Body of pancreas (tissue), 4 donors: ENCODE data around the gene SLC16A7. TPM values are rescaled to one million over a fixed set of nuclear protein-coding genes. Genes with fewer than 3 reads are reported as not detected.

ENCODE experiments used
- ATAC-seq: fragments of 150-250 bp; one replicate; pipeline ENCODE4 v1.9.1; 2016
- DNase-seq, 4 donors: peaks; one replicate each; pipeline ENCODE4 v3.0.0-alpha.2; 2019
- H3K27ac ChIP-seq, 4 donors: fragments of 200-600 bp; sonication (generic); 1 replicate in 3 of 4; 2 replicates in 1 of 4; pipeline versions ENCODE4 v1.5.1 to v1.6.1; 2016 to 2019; ENCODE audit warnings: mild to moderate bottlenecking in 1 of 4, mixed read lengths in 1 of 4, moderate library complexity in 1 of 4
- H3K27me3 ChIP-seq, 2 donors: fragments of 200-600 bp; sonication (generic); one replicate each; pipeline ENCODE4 v1.6.0; 2016; ENCODE audit warnings: mild to moderate bottlenecking in 1 of 2
- H3K36me3 ChIP-seq, 2 donors: fragments of 200-600 bp; sonication (generic); replicated peaks in 1 of 2; 2 replicates each; pipeline ENCODE4 v1.5.1; 2016; ENCODE audit warnings: low read depth in 2 of 2; ENCODE audit not compliant: insufficient read depth in 1 of 2
- H3K4me1 ChIP-seq: fragments of 200-600 bp; sonication (generic); one replicate; pipeline ENCODE4 v1.6.0; 2016
- H3K4me3 ChIP-seq, 2 donors: fragments of 200-600 bp; sonication (generic); 1 replicate in 1 of 2; 2 replicates in 1 of 2; pipeline ENCODE4 v1.5.1; 2016 to 2019
- H3K9me3 ChIP-seq, 3 donors: fragments of 200-600 bp; sonication (generic); 1 replicate in 2 of 3; 2 replicates in 1 of 3; pipeline ENCODE4 v1.5.1; 2016
- POLR2A ChIP-seq, 3 donors: fragments of 450-650 bp; IDR thresholded peaks; one replicate each; pipeline ENCODE4 v1.6.1; 2016; ENCODE audit warnings: antibody characterized with exemption in 3 of 3, mild to moderate bottlenecking in 2 of 3
- WGBS, 2 donors: methylation state at CpG; one replicate each; pipeline ENCODE4 v1.1.5; 2017; 5-methylcytosine and 5-hydroxymethylcytosine counted together
- intact Hi-C: fragments of 100-400 bp; cut with DNase I; formaldehyde crosslinking; loops from one replicate; pipeline ENCODE4 v1.15.1; 2023
- total RNA-seq, 2 donors: library from RNA; depleted of rRNA; stranded (reverse); fragments of >200 nt; gene quantifications; one replicate each; pipeline ENCODE4 v1.1.0, GENCODE V29; 2016
- TF ChIP-seq, protein P1 (sequence below), 7 experiments: fragments of 450-650 bp in 4 of 7; fragments of 200-600 bp in 3 of 7; sonication (generic) in 3 of 7; IDR thresholded peaks; one replicate each; pipeline ENCODE4 v1.5.1; 2016 to 2019; ENCODE audit warnings: antibody characterized with exemption in 7 of 7

The SLC16A7 gene, protein sequence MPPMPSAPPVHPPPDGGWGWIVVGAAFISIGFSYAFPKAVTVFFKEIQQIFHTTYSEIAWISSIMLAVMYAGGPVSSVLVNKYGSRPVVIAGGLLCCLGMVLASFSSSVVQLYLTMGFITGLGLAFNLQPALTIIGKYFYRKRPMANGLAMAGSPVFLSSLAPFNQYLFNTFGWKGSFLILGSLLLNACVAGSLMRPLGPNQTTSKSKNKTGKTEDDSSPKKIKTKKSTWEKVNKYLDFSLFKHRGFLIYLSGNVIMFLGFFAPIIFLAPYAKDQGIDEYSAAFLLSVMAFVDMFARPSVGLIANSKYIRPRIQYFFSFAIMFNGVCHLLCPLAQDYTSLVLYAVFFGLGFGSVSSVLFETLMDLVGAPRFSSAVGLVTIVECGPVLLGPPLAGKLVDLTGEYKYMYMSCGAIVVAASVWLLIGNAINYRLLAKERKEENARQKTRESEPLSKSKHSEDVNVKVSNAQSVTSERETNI
- 10 to 100 TPM; 36.8 to 50.4 TPM for total RNA-seq

DNA sequence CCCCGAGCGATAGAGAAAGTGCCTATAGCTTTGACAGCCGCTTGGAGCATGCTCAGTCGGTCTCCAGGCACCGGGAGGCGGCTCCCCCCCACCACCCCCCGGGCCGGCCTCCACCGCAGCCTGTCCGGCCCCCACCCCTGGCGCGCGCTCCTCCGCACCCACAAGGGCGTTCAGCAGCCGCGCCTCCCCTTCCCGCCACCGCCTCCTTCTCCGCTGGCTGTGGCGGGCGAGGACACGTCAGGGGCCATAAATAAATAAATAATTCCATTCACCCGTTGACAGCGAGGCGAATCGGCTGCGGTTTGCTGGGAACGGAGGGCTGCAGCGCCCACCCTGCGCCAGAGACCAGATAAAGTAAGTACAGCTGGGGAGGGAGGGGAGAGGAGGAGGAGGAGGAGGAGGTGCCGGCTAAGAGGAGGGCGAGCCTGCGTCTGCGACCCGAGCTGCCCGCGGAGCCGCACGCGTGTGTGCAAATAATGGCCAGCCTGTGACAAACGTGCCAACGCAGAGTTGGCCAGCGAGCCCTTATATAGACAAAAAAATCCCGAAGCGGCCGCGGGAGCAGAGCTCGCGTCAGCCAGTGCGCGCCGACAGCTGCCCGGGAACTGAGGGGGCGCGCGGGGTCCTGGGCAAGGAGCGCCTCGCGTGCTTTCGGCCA lies at the start of gene SLC16A7:
SLC16A7 (plus strand) TSS at position 147 of the 658 bp plus-strand sequence. CDS start 108,773 bp downstream, outside the sequence.
- H3K4me1 ChIP-seq = peaks cover 43% of the 10 kb centered on the region
- DNase-seq = peak; percentile 92 to 95 (median 95)
- H3K27me3 ChIP-seq = no peaks in the 10 kb centered on the region
- H3K36me3 ChIP-seq = no peaks in the 10 kb centered on the region
- H3K9me3 ChIP-seq = no peaks in the 10 kb centered on the region
- TF ChIP-seq, protein P1, sequence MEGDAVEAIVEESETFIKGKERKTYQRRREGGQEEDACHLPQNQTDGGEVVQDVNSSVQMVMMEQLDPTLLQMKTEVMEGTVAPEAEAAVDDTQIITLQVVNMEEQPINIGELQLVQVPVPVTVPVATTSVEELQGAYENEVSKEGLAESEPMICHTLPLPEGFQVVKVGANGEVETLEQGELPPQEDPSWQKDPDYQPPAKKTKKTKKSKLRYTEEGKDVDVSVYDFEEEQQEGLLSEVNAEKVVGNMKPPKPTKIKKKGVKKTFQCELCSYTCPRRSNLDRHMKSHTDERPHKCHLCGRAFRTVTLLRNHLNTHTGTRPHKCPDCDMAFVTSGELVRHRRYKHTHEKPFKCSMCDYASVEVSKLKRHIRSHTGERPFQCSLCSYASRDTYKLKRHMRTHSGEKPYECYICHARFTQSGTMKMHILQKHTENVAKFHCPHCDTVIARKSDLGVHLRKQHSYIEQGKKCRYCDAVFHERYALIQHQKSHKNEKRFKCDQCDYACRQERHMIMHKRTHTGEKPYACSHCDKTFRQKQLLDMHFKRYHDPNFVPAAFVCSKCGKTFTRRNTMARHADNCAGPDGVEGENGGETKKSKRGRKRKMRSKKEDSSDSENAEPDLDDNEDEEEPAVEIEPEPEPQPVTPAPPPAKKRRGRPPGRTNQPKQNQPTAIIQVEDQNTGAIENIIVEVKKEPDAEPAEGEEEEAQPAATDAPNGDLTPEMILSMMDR (IDR thresholded peaks at IDR 0.05) = no peak
- TF ChIP-seq POLR2A (IDR thresholded peaks at IDR 0.05) = peak; percentile 72 to 86 (median 85)
- peak within 1 kb of the TSS; percentile 33 to 95 for H3K4me3 ChIP-seq
- ATAC-seq = peak; percentile 83
- peak within 1 kb of the TSS; percentile 98 to 100 (median 98) for H3K27ac ChIP-seq
- intact Hi-C loops = no loop called here
- 0% methylated on average over 20 to 56 of the region's 61 CpGs for WGBS, 2 donors

DNA sequence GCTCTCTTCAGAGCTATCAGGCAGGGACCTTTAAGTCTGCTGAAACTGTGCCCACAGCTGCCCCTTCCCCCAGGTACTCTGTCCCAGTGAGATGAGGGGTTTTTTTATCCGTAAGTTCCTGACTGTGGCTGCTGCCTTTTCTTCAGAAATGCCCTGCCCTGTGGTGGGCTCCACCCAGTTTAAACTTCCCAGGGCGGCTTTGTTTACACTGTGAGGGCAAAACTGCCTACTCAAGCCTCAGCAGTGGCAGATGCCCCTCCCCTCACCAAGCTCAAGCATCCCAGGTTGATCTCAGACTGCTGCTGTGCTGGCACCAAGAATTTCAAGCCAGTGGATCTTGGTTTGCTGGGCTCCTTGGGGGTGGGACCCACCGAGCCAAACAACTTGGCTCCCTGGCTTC lies 46.9 kb upstream of the SLC16A7 start:
- Histone ChIP-seq H3K27ac (no peak overlapping the region), H3K4me3 (no peak overlapping the region), H3K27me3 (no peaks in the 10 kb centered on the region), H3K9me3 (no peaks in the 10 kb centered on the region), H3K36me3 (no peaks in the 10 kb centered on the region), H3K4me1 (no peaks in the 10 kb centered on the region)
- intact Hi-C loops = no loop called here
- TF ChIP-seq, protein P1 (IDR thresholded peaks at IDR 0.05) = no peak
- TF ChIP-seq POLR2A (IDR thresholded peaks at IDR 0.05) = no peak
- WGBS, 2 donors = 40 to 49% methylated on average over 2 to 3 of the region's 3 CpGs
- DNase-seq = no peak
- ATAC-seq = no peak

DNA sequence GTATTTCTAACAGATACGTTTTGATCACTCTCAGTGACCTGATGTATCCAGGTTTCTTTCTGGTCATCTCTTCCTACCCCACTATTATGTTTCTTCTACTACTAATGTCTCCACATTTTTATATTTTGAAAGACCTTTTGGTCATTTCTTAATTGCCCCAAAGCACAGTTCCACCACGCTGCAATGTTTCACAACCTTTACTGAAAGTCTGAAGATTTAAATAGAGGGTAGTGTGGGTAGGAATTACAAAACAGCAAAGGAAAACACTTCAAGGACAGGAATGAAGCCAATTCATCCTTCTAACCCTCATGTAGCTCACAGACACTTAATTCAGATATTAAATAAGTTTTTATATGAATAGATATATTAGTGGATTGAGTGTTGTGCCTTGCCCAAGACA lies 36.1 kb upstream of the SLC16A7 start:
- H3K4me3 ChIP-seq = no peak overlapping the region
- no peak overlapping the region for H3K27ac ChIP-seq
- no peaks in the 10 kb centered on the region for H3K27me3 ChIP-seq
- H3K9me3 ChIP-seq = no peaks in the 10 kb centered on the region
- H3K4me1 ChIP-seq = no peaks in the 10 kb centered on the region
- ATAC-seq (no peak), DNase-seq (no peak)
- TF ChIP-seq, protein P1 (IDR thresholded peaks at IDR 0.05) = no peak
- TF ChIP-seq POLR2A (IDR thresholded peaks at IDR 0.05) = no peak
- WGBS, 2 donors = 56 to 58% methylated on average over 2 of the region's 2 CpGs
- intact Hi-C loops = no loop called here
- H3K36me3 ChIP-seq = no peaks in the 10 kb centered on the region

DNA sequence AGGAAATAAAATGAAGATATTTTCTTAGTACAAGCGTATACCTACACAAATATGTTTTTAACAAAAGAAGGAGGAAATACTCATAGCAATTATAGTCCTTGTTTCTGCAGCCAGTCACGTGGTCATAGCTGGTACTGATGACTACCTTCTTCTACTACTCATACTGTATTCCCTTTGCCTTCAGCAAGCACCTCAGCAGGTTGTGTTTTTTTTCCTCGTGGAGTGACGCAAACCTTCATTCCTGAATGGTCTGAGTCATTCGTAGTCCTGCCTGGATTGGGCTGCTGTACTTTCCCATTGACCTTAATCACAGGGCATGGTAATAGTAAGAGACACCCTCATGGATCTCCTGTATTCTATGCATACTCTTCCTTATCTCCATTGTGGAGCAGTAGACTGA lies 25.7 kb upstream of the SLC16A7 start:
- 80 to 85% methylated on average over 5 of the region's 5 CpGs for WGBS, 2 donors

More for the DNA sequence above, 25.7 kb upstream of the SLC16A7 start:
- Histone ChIP-seq H3K36me3 (no peaks in the 10 kb centered on the region), H3K4me3 (no peak overlapping the region), H3K27me3 (no peaks in the 10 kb centered on the region), H3K27ac (no peak overlapping the region), H3K9me3 (no peaks in the 10 kb centered on the region), H3K4me1 (no peaks in the 10 kb centered on the region)
- DNase-seq (no peak), ATAC-seq (no peak)
- TF ChIP-seq, protein P1 (IDR thresholded peaks at IDR 0.05) = no peak
- no peak for TF ChIP-seq POLR2A (IDR thresholded peaks at IDR 0.05)
- intact Hi-C loops = no loop called here
